ENCODE data around the gene BRWD1.
A peak's percentile ranks its signal among the peaks of the same experiment; 100 is the strongest.

The BRWD1 gene

GRCh38 chr21:39313571-39314142 lies at the start of gene BRWD1:
Gene BRWD1, minus strand, starts transcription at chr21:39313632. Its CDS starts 141 bp downstream, at chr21:39313491.
- peak; percentile 61 to 62 for DNase-seq (ENCODE audit: low read depth in 2 of 2)

GRCh38 chr21:39362733-39363132 lies 49.3 kb upstream of the BRWD1 start:
- no peak for DNase-seq (ENCODE audit: low read depth in 2 of 2)

GRCh38 chr21:39359382-39359781 lies 46.0 kb upstream of the BRWD1 start:
- no peak for DNase-seq (ENCODE audit: low read depth in 2 of 2)

GRCh38 chr21:39353295-39353694 lies 39.9 kb upstream of the BRWD1 start:
- no peak for DNase-seq (ENCODE audit: low read depth in 2 of 2)

- DNase-seq (ENCODE audit: low read depth in 2 of 2): no peak
These were observed 36.9 kb upstream of the BRWD1 start for GRCh38 chr21:39350094-39351005.

- DNase-seq (ENCODE audit: low read depth in 2 of 2): peak; percentile 96 to 97
These were observed 36.0 kb upstream of the BRWD1 start for GRCh38 chr21:39349211-39350093.

- DNase-seq (ENCODE audit: low read depth in 2 of 2): peak; percentile 80 to 85
These were observed 35.2 kb upstream of the BRWD1 start, which contains the start of gene HMGN1 for GRCh38 chr21:39348355-39349210. Gene HMGN1, minus strand, starts transcription at chr21:39349088. Its CDS starts 171 bp downstream, at chr21:39348917.

- no peak for DNase-seq (ENCODE audit: low read depth in 2 of 2)
These were observed 34.6 kb upstream of the BRWD1 start for GRCh38 chr21:39348040-39348354.

GRCh38 chr21:39347537-39347936 lies 34.1 kb upstream of the BRWD1 start:
- no peak for DNase-seq (ENCODE audit: low read depth in 2 of 2)

- DNase-seq (ENCODE audit: low read depth in 2 of 2): no peak
These were observed 33.4 kb upstream of the BRWD1 start for GRCh38 chr21:39346671-39347331.

GRCh38 chr21:39346206-39346605 lies 32.8 kb upstream of the BRWD1 start:
- DNase-seq (ENCODE audit: low read depth in 2 of 2): no peak

GRCh38 chr21:39345440-39345839 lies 32.0 kb upstream of the BRWD1 start:
- DNase-seq (ENCODE audit: low read depth in 2 of 2): no peak

GRCh38 chr21:39344848-39345247 lies 31.4 kb upstream of the BRWD1 start:
- no peak for DNase-seq (ENCODE audit: low read depth in 2 of 2)

- DNase-seq (ENCODE audit: low read depth in 2 of 2): no peak
These were observed 28.0 kb upstream of the BRWD1 start for GRCh38 chr21:39341249-39341923.

GRCh38 chr21:39340687-39341086 lies 27.3 kb upstream of the BRWD1 start:
- no peak for DNase-seq (ENCODE audit: low read depth in 2 of 2)

- DNase-seq (ENCODE audit: low read depth in 2 of 2): no peak
These were observed 25.8 kb upstream of the BRWD1 start for GRCh38 chr21:39339231-39339630.

GRCh38 chr21:39336457-39337008 lies 23.1 kb upstream of the BRWD1 start:
- DNase-seq (ENCODE audit: low read depth in 2 of 2): no peak

- no peak for DNase-seq (ENCODE audit: low read depth in 2 of 2)
These were observed 21.2 kb upstream of the BRWD1 start for GRCh38 chr21:39334611-39335010.

- no peak for DNase-seq (ENCODE audit: low read depth in 2 of 2)
These were observed 18.7 kb upstream of the BRWD1 start for GRCh38 chr21:39332175-39332574.

GRCh38 chr21:39330001-39330400 lies 16.6 kb upstream of the BRWD1 start:
- DNase-seq (ENCODE audit: low read depth in 2 of 2): no peak

All from stimulated activated CD8-positive, alpha-beta memory T cell treated with anti-CD3 and anti-CD28 coated beads, Interleukin-15, amount 100 ng/mL, for 48 hours (primary cell).